Activated CD4-positive, alpha-beta T cell treated with anti-CD3 and anti-CD28 coated beads, Interleukin-10, Interleukin-2, amounts not matched to agents 100 ng/mL and 50 ng/mL, durations not matched to agents 16 hours and 8 hours (primary cell): ENCODE results near the gene LPCAT3.

ENCODE experiments used
- DNase-seq: peaks from one replicate; pipeline ENCODE4 v3.0.0-alpha.2; 2020

The LPCAT3 gene

GRCh38 chr12:6935371-6936193, 82.7 kb downstream of the LPCAT3 start:
- DNase-seq: no peak

GRCh38 chr12:6934110-6934509, 84.2 kb downstream of the LPCAT3 start:
- DNase-seq: no peak

GRCh38 chr12:6932766-6933165, 85.5 kb downstream of the LPCAT3 start:
- DNase-seq: no peak

- DNase-seq: no peak
Observed at GRCh38 chr12:6929466-6930452, 88.5 kb downstream of the LPCAT3 start.

GRCh38 chr12:6928703-6929407, 89.4 kb downstream of the LPCAT3 start:
- DNase-seq: no peak

GRCh38 chr12:6928022-6928702, 90.1 kb downstream of the LPCAT3 start:
- no peak for DNase-seq

- peak; percentile 51 for DNase-seq
Observed at GRCh38 chr12:6927379-6928021, 90.8 kb downstream of the LPCAT3 start, which contains the start of gene ATN1. ATN1 (plus strand) TSS chr12:6927959; CDS start chr12:6934002, 6,043 bp downstream.
